Endodermal cell (in vitro differentiated cells): ENCODE measurements around the gene HDAC6. TPM values are rescaled to one million over a fixed set of nuclear protein-coding genes. Genes with fewer than 3 reads are reported as not detected.

Experiments
- DNase-seq: peaks from one replicate; pipeline ENCODE4 v3.0.0-alpha.2; 2017
- H3K27ac ChIP-seq: 2 replicates; pipeline ENCODE4 v1.5.1; 2013; ENCODE audit warnings: mild to moderate bottlenecking, low read depth, low read length, moderate library complexity
- H3K27me3 ChIP-seq: 2 replicates; pipeline ENCODE4 v1.6.1; 2013; ENCODE audit warnings: mild to moderate bottlenecking, low read length, moderate library complexity; ENCODE audit not compliant: insufficient read depth, control insufficient read depth, poor library complexity, severe bottlenecking
- H3K36me3 ChIP-seq: 2 replicates; pipeline ENCODE4 v1.7.0; 2013; ENCODE audit warnings: mild to moderate bottlenecking, low read length, moderate library complexity; ENCODE audit not compliant: control insufficient read depth, insufficient read depth
- H3K4me1 ChIP-seq: one replicate; pipeline ENCODE4 v1.7.0; 2013; ENCODE audit warnings: low read length; ENCODE audit not compliant: control insufficient read depth, insufficient read depth
- H3K4me3 ChIP-seq: 2 replicates; pipeline ENCODE4 v1.5.1; 2013; ENCODE audit warnings: mild to moderate bottlenecking, low read length, moderate library complexity
- H3K9ac ChIP-seq: 2 replicates; pipeline ENCODE4 v1.6.1; 2013; ENCODE audit warnings: mild to moderate bottlenecking, low read length, moderate library complexity; ENCODE audit not compliant: poor library complexity, severe bottlenecking; ENCODE audit errors: extremely low read depth
- H3K9me3 ChIP-seq: 2 replicates; pipeline ENCODE4 v1.6.1; 2013; ENCODE audit warnings: mild to moderate bottlenecking, low read length, moderate library complexity; ENCODE audit not compliant: control insufficient read depth
- H3K27ac Mint-ChIP-seq: 2 replicates; pipeline ENCODE4 v1.8.0; 2020; ENCODE audit warnings: mixed read lengths
- H3K27me3 Mint-ChIP-seq: 2 replicates; pipeline ENCODE4 v1.8.0; 2021; ENCODE audit warnings: mild to moderate bottlenecking, mixed read lengths; ENCODE audit not compliant: insufficient read depth
- H3K36me3 Mint-ChIP-seq: 2 replicates; pipeline ENCODE4 v1.8.0; 2020; ENCODE audit warnings: low read depth, mixed read lengths
- H3K4me1 Mint-ChIP-seq: 2 replicates; pipeline ENCODE4 v1.8.0; 2020; ENCODE audit warnings: mixed read lengths
- H3K4me3 Mint-ChIP-seq: 2 replicates; pipeline ENCODE4 v1.8.0; 2020; ENCODE audit warnings: mild to moderate bottlenecking, moderate library complexity, mixed read lengths
- H3K9me3 Mint-ChIP-seq: 2 replicates; pipeline ENCODE4 v1.8.0; 2020; ENCODE audit warnings: mild to moderate bottlenecking, mixed read lengths
- CTCF ChIP-seq: fragments of 200-600 bp; sonication (generic); conservative IDR thresholded peaks from 2 replicates; pipeline ENCODE4 v1.5.0; 2021; ENCODE audit warnings: antibody characterized with exemption, mild to moderate bottlenecking
- WGBS, 2 experiments: methylation state at CpG; one replicate each; pipeline versions ENCODE4 v1.1.5 to v1.1.7; 2013; ENCODE audit warnings: missing lambda C conversion rate in 2 of 2, mixed read lengths in 1 of 2; ENCODE audit not compliant: insufficient coverage in 1 of 2, insufficient read length in 1 of 2; 5-methylcytosine and 5-hydroxymethylcytosine counted together
- total RNA-seq, 2 donors: library from RNA; stranded (reverse); fragmentation: NEBNext Ultra II Directional in 1 of 2; extraction: Animal tissue kit (Norgen Biotek cat#: 25700) in 1 of 2; gene quantifications; 2 replicates in 1 of 2; 3 replicates in 1 of 2; pipeline ENCODE4 v1.2.1, GENCODE V29; 2021

HDAC6 gene
- total RNA-seq, 2 donors from 2014 or later, result 121 to 135 TPM

GRCh38 chrX:48800574-48801279, 1.1 kb upstream of the HDAC6 start:
- Mint-ChIP-seq H3K36me3 (peaks cover 18% of the 10 kb centered on the region), H3K27ac (peak overlapping the region; percentile 98), H3K27me3 (no peaks in the 10 kb centered on the region), H3K4me3 (peak overlapping the region; percentile 94), H3K4me1 (peaks cover 8% of the 10 kb centered on the region), H3K9me3 (peaks cover 73% of the 10 kb centered on the region)
- no peaks in the 10 kb centered on the region for H3K27me3 ChIP-seq
- H3K27ac ChIP-seq, result peak overlapping the region; percentile 79
- H3K4me3 ChIP-seq, result peak overlapping the region; percentile 86
- H3K36me3 ChIP-seq, result peaks cover 11% of the 10 kb centered on the region
- no peak for TF ChIP-seq CTCF
- peak overlapping the region; percentile 71 for H3K9ac ChIP-seq
- no peaks in the 10 kb centered on the region for H3K4me1 ChIP-seq
- H3K9me3 ChIP-seq, result no peaks in the 10 kb centered on the region
- WGBS, 2 experiments, result 23 to 31% methylated on average over 5 to 16 of the region's 17 CpGs
- DNase-seq, result no peak

DNA sequence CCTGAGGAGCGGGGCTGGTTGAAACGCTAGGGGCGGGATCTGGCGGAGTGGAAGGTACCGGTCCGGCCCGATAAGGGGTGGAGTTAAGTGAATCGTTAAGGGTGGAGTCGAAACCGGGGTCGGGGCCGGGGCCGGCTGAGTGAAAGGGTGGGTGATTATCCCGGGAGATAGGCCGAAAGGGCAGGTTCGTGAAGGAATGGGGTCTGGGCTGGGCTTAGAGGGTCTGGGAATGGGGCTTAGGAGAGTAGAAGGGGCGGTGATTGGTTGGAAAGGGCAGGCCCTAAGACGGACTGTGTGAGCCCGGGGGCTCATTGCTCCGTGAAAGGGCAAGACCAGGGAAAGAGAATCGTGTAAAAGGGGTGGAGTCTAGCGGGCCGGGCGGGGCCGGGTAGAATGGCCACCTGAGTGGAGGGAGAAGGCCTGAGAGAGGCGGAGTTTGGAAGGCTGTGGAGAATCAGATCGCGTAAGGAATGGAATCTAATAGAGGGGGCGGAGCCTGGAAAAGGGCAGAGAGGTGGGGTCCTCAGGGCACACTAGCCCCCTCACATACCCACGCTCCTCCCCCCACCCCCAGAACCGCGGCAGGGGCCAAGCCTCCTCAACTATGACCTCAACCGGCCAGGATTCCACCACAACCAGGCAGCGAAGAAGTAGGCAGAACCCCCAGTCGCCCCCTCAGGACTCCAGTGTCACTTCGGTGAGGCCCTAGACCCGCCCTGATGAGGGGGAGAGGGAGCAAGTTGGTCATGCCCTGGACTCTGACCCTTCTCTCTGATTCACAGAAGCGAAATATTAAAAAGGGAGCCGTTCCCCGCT, 430 bp downstream of the HDAC6 start:
- peaks cover 18% of the 10 kb centered on the region for H3K36me3 Mint-ChIP-seq
- 0 to 5% methylated on average over 5 to 30 of the region's 40 CpGs for WGBS, 2 experiments
- Histone ChIP-seq H3K27ac (peak overlapping the region; percentile 95), H3K9me3 (no peaks in the 10 kb centered on the region), H3K27me3 (no peaks in the 10 kb centered on the region), H3K36me3 (peaks cover 16% of the 10 kb centered on the region), H3K4me1 (no peaks in the 10 kb centered on the region), H3K9ac (peak overlapping the region; percentile 91), H3K4me3 (peak overlapping the region; percentile 82)
- peak overlapping the region; percentile 94 for H3K4me3 Mint-ChIP-seq
- DNase-seq, result peak; percentile 92
- no peaks in the 10 kb centered on the region for H3K27me3 Mint-ChIP-seq
- no peak for TF ChIP-seq CTCF
- peaks cover 71% of the 10 kb centered on the region for H3K9me3 Mint-ChIP-seq
- H3K27ac Mint-ChIP-seq, result peak overlapping the region; percentile 99
- peaks cover 8% of the 10 kb centered on the region for H3K4me1 Mint-ChIP-seq

- peaks cover 68% of the 10 kb centered on the region for H3K9me3 Mint-ChIP-seq
- WGBS, 2 experiments, result 52 to 73% methylated on average over 4 of the region's 4 CpGs
- peak overlapping the region; percentile 95 for H3K27ac ChIP-seq
Observed at GRCh38 chrX:48802905-48803200, 986 bp downstream of the HDAC6 start.

More at GRCh38 chrX:48802905-48803200, 986 bp downstream of the HDAC6 start:
- no peaks in the 10 kb centered on the region for H3K4me1 ChIP-seq
- TF ChIP-seq CTCF, result no peak
- H3K36me3 ChIP-seq, result peaks cover 16% of the 10 kb centered on the region
- peak overlapping the region; percentile 49 for H3K9ac ChIP-seq
- H3K36me3 Mint-ChIP-seq, result peaks cover 18% of the 10 kb centered on the region
- H3K27ac Mint-ChIP-seq, result peak overlapping the region; percentile 99
- peaks cover 8% of the 10 kb centered on the region for H3K4me1 Mint-ChIP-seq
- H3K27me3 Mint-ChIP-seq, result no peaks in the 10 kb centered on the region
- H3K9me3 ChIP-seq, result no peaks in the 10 kb centered on the region
- peak overlapping the region; percentile 82 for H3K4me3 ChIP-seq
- H3K4me3 Mint-ChIP-seq, result peak overlapping the region; percentile 94
- no peaks in the 10 kb centered on the region for H3K27me3 ChIP-seq
- no peak for DNase-seq
